Left lung (tissue), 10 donors: Measurements from ENCODE around the gene LHX6. TPM values are rescaled to one million over a fixed set of nuclear protein-coding genes. Genes with fewer than 3 reads are reported as not detected.

Experiments used
- ATAC-seq: fragments of 200-7000 bp; cut with Tn5 transposase; one replicate; pipeline ENCODE4 v1.9.1; 2020; ENCODE audit warnings: moderate library complexity
- DNase-seq, 4 donors: peaks; one replicate each; pipeline ENCODE4 v3.0.0-alpha.2; 2013 to 2020
- H3K27ac ChIP-seq, 2 donors: fragments of 200-600 bp; sonication (generic) in 1 of 2; one replicate each; pipeline versions ENCODE4 v1.5.0 to v1.8.0; 2020 to 2021
- H3K27me3 ChIP-seq, 2 donors: fragments of 200-600 bp; sonication (generic) in 1 of 2; one replicate each; pipeline versions ENCODE4 v1.5.0 to v1.8.0; 2020 to 2021
- H3K36me3 ChIP-seq, 2 donors: fragments of 200-600 bp; sonication (generic) in 1 of 2; one replicate each; pipeline versions ENCODE4 v1.5.0 to v1.8.0; 2020 to 2021
- H3K4me1 ChIP-seq, 2 donors: fragments of 200-600 bp; one replicate each; pipeline ENCODE4 v1.8.0; 2021
- H3K4me3 ChIP-seq, 2 donors: fragments of 200-600 bp; sonication (generic) in 1 of 2; one replicate each; pipeline versions ENCODE4 v1.5.0 to v1.8.0; 2020 to 2021; ENCODE audit warnings: mild to moderate bottlenecking in 1 of 2
- H3K9me3 ChIP-seq, 2 donors: fragments of 200-600 bp; sonication (generic) in 1 of 2; one replicate each; pipeline versions ENCODE4 v1.5.0 to v1.8.0; 2020 to 2021
- intact Hi-C, 2 donors: fragments of 100-400 bp; cut with DNase I; formaldehyde crosslinking; loops; one replicate each; pipeline versions ENCODE4 v1.11.2 to v1.14.2; 2022
- polyA plus RNA-seq, 6 donors: library from polyadenylated mRNA; unstranded; fragments of 120-200 nt; gene quantifications; one replicate each; pipeline ENCODE4 v1.2.1, GENCODE V29; 2013; ENCODE audit not compliant: insufficient read length in 6 of 6
- total RNA-seq, 2 donors: library from RNA; stranded (reverse); fragmentation: NEBNext Ultra II Directional; extraction: Animal tissue kit (Norgen Biotek cat#: 25700); gene quantifications; one replicate each; pipeline ENCODE4 v1.2.1, GENCODE V29; 2021
- TF ChIP-seq, protein P1 (sequence below), 2 donors: fragments of 200-600 bp; sonication (generic) in 1 of 2; IDR thresholded peaks; one replicate each; pipeline versions ENCODE4 v1.5.0 to v1.8.0; 2021; ENCODE audit warnings: antibody characterized with exemption in 2 of 2
- donor health status: DM: no; HTN: yes; CAD: no.
- donor health status: DM: no; HTN: no; CAD: no.

The LHX6 gene
- total and polyA plus RNA-seq, 8 donors: 4.8 to 25.4 (median 18.2) TPM

DNA sequence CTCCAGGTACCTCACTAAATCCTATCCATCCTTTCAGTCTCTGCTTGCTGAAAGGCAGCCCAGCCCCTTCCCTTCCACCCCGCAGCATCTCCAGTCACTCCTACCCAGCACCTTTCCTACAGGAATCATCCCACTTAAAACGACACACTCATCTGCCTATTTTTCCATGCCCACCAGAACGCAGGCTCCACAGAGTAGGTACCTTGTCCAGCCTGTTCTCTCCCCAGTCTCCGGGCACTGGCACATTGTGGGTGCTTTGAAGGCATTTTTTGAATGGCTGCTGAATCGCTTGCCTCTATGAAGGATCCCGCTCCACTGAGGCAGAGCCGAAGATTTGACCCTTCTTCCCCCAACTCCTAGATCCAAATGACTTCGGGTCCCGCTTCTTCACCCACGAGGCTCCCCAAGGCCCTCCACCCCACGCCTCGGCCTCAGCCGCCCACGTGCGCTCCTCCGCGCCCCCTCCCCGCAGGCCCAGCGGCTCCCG is 15.6 kb downstream of the LHX6 start:
- intact Hi-C loops: loop anchor here in 1 of 2 donors (10.0 kb wide), 1 partner anchor 48 kb away; no protein-coding TSS in a partner anchor
- TF ChIP-seq, protein P1, sequence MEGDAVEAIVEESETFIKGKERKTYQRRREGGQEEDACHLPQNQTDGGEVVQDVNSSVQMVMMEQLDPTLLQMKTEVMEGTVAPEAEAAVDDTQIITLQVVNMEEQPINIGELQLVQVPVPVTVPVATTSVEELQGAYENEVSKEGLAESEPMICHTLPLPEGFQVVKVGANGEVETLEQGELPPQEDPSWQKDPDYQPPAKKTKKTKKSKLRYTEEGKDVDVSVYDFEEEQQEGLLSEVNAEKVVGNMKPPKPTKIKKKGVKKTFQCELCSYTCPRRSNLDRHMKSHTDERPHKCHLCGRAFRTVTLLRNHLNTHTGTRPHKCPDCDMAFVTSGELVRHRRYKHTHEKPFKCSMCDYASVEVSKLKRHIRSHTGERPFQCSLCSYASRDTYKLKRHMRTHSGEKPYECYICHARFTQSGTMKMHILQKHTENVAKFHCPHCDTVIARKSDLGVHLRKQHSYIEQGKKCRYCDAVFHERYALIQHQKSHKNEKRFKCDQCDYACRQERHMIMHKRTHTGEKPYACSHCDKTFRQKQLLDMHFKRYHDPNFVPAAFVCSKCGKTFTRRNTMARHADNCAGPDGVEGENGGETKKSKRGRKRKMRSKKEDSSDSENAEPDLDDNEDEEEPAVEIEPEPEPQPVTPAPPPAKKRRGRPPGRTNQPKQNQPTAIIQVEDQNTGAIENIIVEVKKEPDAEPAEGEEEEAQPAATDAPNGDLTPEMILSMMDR (IDR thresholded peaks at IDR 0.05): no peak
- peaks cover 54 to 88% of the 10 kb centered on the region in 2 donors for H3K27me3 ChIP-seq
- H3K9me3 ChIP-seq: no peaks in the 10 kb centered on the region
- no peak for DNase-seq
- H3K4me3 ChIP-seq: peak overlapping the region; percentile 21 to 41
- no peaks in the 10 kb centered on the region for H3K36me3 ChIP-seq
- no peak overlapping the region for H3K27ac ChIP-seq
- H3K4me1 ChIP-seq: peaks cover 4 to 8% of the 10 kb centered on the region in 2 donors
- ATAC-seq: no peak

DNA sequence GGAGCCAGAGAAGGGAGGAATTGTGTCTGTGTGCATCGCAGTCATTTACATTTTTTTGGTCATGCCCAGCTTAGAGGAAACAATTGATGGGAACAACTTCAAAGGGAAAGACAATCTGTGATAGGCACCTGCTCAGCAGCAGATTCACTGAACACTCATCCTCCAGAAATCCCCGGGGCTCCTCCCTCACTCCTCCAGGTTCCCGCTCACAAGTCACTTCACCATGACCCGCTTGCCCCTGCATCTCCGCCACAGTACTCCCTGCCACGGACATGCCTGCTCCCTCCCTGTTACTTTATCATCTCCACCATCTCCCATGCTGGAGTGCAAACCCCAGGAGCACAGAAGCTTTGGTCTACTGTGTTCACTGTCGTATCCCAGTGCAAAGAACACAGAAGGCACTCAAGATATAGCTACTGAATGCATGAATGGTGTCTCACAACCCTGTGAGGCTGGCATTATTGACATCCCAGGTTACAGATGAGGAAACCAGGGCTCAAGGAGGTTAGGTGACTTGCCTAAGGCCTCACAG is 16.2 kb downstream of the LHX6 start:
- H3K27me3 ChIP-seq: peaks cover 48 to 88% of the 10 kb centered on the region in 2 donors
- H3K4me3 ChIP-seq: no peak overlapping the region
- peaks cover 4 to 8% of the 10 kb centered on the region in 2 donors for H3K4me1 ChIP-seq
- H3K9me3 ChIP-seq: no peaks in the 10 kb centered on the region
- no peak overlapping the region for H3K27ac ChIP-seq
- no peak for ATAC-seq
- no peaks in the 10 kb centered on the region for H3K36me3 ChIP-seq
- DNase-seq: no peak
- intact Hi-C loops: loop anchor here in 1 of 2 donors (10.0 kb wide), 1 partner anchor 48 kb away; no protein-coding TSS in a partner anchor
- TF ChIP-seq, protein P1 (IDR thresholded peaks at IDR 0.05): no peak

GRCh38 chr9:122209451-122209850 is 19.3 kb downstream of the LHX6 start:
- H3K36me3 ChIP-seq: no peaks in the 10 kb centered on the region
- DNase-seq (no peak), ATAC-seq (no peak)
- intact Hi-C loops: no loop called here
- no peak overlapping the region for H3K4me3 ChIP-seq
- no peaks in the 10 kb centered on the region for H3K9me3 ChIP-seq
- no peak overlapping the region for H3K27ac ChIP-seq
- TF ChIP-seq, protein P1 (IDR thresholded peaks at IDR 0.05): no peak
- H3K4me1 ChIP-seq: peaks cover 4 to 8% of the 10 kb centered on the region in 2 donors
- H3K27me3 ChIP-seq: peaks cover 29 to 60% of the 10 kb centered on the region in 2 donors

DNA sequence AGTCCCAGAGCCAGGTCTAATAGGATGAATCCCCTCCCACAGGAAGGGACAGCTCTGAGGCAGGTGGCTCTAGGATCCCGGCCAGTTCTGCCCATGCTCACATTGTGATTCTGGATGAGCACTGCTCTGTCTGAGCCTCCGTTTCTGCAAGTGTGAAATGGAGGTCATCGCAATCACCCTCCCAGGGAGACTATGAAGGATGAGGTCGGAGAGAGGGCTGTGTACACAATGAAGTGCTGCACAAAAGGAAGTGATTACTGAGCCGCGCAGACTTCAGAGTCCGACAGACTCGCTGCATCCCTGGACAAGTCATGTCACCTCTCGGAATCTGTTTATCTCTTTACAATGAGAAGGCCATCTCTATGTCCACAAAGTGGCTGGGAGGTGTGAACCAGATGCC is 21.7 kb downstream of the LHX6 start:
- no peak for ATAC-seq
- Histone ChIP-seq H3K9me3 (no peaks in the 10 kb centered on the region), H3K4me3 (no peak overlapping the region), H3K27me3 (peaks cover 5 to 37% of the 10 kb centered on the region in 2 donors), H3K36me3 (no peaks in the 10 kb centered on the region), H3K4me1 (no peaks in the 10 kb centered on the region), H3K27ac (no peak overlapping the region)
- TF ChIP-seq, protein P1 (IDR thresholded peaks at IDR 0.05): no peak
- intact Hi-C loops: no loop called here
- no peak for DNase-seq

DNA sequence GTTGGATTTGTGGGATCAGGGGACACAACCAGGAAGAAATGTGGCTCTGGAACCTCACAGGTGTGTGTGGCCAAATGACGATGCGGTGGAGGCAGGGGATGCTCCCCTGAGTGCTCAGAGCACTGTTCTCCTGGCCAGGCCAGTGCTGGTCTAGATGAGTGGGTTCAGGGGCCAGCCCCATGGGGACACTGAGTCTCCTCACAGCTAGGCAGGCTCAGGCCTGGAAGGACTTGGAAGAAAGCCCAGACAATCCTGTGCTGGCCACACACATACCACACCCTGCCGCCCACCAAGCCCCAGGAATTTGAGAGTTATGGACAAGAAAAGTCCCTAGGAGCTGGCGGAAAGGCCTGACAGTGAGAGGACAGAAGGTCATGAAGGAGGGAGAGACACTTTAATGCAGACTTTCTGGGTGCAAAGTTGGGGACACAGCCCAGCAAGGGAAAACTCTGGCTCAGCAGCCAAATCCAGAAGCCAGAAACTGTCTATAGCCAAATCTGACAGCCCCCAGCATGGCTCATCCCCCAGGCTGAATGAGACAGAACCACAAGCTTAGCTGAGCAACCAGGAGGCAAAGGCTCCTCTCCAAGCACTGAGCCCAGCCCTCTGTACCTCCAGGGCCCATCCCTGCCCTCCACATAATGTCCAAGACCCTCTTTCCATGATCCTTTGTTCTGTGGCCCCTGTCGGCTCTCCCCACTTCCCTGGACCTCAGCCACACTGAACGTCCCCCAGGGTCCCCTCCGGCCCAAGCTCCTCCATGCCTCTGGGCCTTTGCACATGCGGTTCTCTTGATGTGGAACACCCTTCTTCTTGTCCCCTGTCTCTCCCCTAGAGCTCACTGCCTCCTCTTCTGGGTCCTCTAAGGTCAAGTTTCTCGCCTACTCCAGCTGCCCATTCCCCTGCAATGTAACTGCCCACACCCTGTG is 22.4 kb downstream of the LHX6 start:
- H3K27me3 ChIP-seq: peaks cover 0 to 30% of the 10 kb centered on the region in 2 donors
- H3K27ac ChIP-seq: no peak overlapping the region
- H3K4me3 ChIP-seq: no peak overlapping the region
- H3K4me1 ChIP-seq: no peaks in the 10 kb centered on the region
- H3K36me3 ChIP-seq: no peaks in the 10 kb centered on the region
- TF ChIP-seq, protein P1 (IDR thresholded peaks at IDR 0.05): no peak
- DNase-seq (no peak), ATAC-seq (no peak)
- intact Hi-C loops: no loop called here
- no peaks in the 10 kb centered on the region for H3K9me3 ChIP-seq
